Right lobe of liver (tissue), 6 donors: ENCODE data around the gene SLFN12. TPM values are rescaled to one million over a fixed set of nuclear protein-coding genes. Genes with fewer than 3 reads are reported as not detected.

Experiments
- ATAC-seq, 4 donors: fragments of 200-7000 bp; cut with Tn5 transposase; one replicate each; pipeline ENCODE4 v1.9.1; 2020; ENCODE audit warnings: mild to moderate bottlenecking in 4 of 4, moderate library complexity in 4 of 4
- DNase-seq, 3 donors: peaks; one replicate each; pipeline ENCODE4 v3.0.0-alpha.2; 2020
- H3K27ac ChIP-seq, 3 donors: fragments of 200-600 bp; one replicate each; pipeline ENCODE4 v1.8.0; 2022
- H3K27me3 ChIP-seq, 2 donors: fragments of 200-600 bp; one replicate each; pipeline ENCODE4 v1.8.0; 2022
- H3K36me3 ChIP-seq, 4 donors: fragments of 200-600 bp; sonication (generic) in 1 of 4; one replicate each; pipeline versions ENCODE4 v1.5.1 to v1.8.0; 2017 to 2022; ENCODE audit warnings: control low read depth in 1 of 4
- H3K4me1 ChIP-seq, 4 donors: fragments of 200-600 bp; sonication (generic) in 1 of 4; one replicate each; pipeline versions ENCODE4 v1.5.1 to v1.8.0; 2017 to 2022; ENCODE audit warnings: control low read depth in 1 of 4
- H3K4me3 ChIP-seq, 3 donors: fragments of 200-600 bp; one replicate each; pipeline ENCODE4 v1.8.0; 2022
- H3K9me3 ChIP-seq, 4 donors: fragments of 200-600 bp; sonication (generic) in 1 of 4; one replicate each; pipeline versions ENCODE4 v1.5.1 to v1.8.0; 2017 to 2022; ENCODE audit warnings: control low read depth in 1 of 4
- CTCF ChIP-seq, 4 donors: fragments of 200-600 bp in 3 of 4; fragments of 450-650 bp in 1 of 4; IDR thresholded peaks; one replicate each; pipeline versions ENCODE4 v1.5.1 to v1.8.0; 2016 to 2022; ENCODE audit warnings: antibody characterized with exemption in 4 of 4, mild to moderate bottlenecking in 2 of 4
- POLR2A ChIP-seq: fragments of 450-650 bp; IDR thresholded peaks from one replicate; pipeline ENCODE4 v1.6.1; 2017; ENCODE audit warnings: antibody characterized with exemption, mild to moderate bottlenecking
- WGBS: methylation state at CpG from one replicate; pipeline ENCODE4 v1.1.6; 2018; ENCODE audit warnings: low coverage, low lambda C conversion rate; ENCODE audit not compliant: insufficient coverage; ENCODE audit errors: missing lambda C conversion rate; 5-methylcytosine and 5-hydroxymethylcytosine counted together
- intact Hi-C, 2 donors: fragments of 100-400 bp; cut with DNase I; formaldehyde crosslinking; loops; one replicate each; pipeline versions ENCODE4 v1.11.2 to v1.14.1; 2022
- long read RNA-seq: library from polyadenylated mRNA; unstranded; transcript quantifications from one replicate; pipeline ENCODE4 v2.0.0, GENCODE V29; 2019
- total RNA-seq, 6 experiments: library from RNA; depleted of rRNA in 2 of 6; stranded (reverse); fragments of >200 nt in 2 of 6; fragmentation: NEBNext Ultra II Directional in 3 of 6; extraction: Animal tissue kit (Norgen Biotek cat#: 25700) in 3 of 6; gene quantifications; one replicate each; pipeline versions ENCODE4 v1.1.0 to v1.2.4, GENCODE V29; 2016 to 2023
- donor health status: DM: no; HTN: yes; CAD: no.
- donor health status: DM: no; HTN: no; CAD: no.
- donor health status: DM: no; HTN: no; CAD: no.
- donor health status: DM: no; HTN: yes; CAD: no.
- donor health status: DM: no; HTN: yes; CAD: no.

The SLFN12 gene
- 1 to 10 TPM in 5 of 6 experiments, under 1 TPM in 1; 0.84 to 3.3 (median 1.6) TPM for total RNA-seq
- long read RNA-seq, result 0 reads

GRCh38 chr17:35432176-35433074, at the start of gene SLFN12:
SLFN12 (minus strand) TSS chr17:35432500; CDS start chr17:35423028, 9,472 bp downstream.
- no peaks in the 10 kb centered on the region for H3K27me3 ChIP-seq
- DNase-seq (peak in 1 of 3 donors; percentile 55), ATAC-seq (peak; percentile 75 to 85 (median 80))
- peaks cover 0 to 10% (median 0%) of the 10 kb centered on the region in 4 donors for H3K4me1 ChIP-seq
- peak within 1 kb of the TSS; percentile 61 to 89 (median 73) for H3K27ac ChIP-seq
- no peaks in the 10 kb centered on the region for H3K36me3 ChIP-seq
- intact Hi-C loops, result no loop called here
- H3K9me3 ChIP-seq, result no peaks in the 10 kb centered on the region
- WGBS, result 20% methylated on average over 21 of the region's 22 CpGs
- peak within 1 kb of the TSS; percentile 42 to 58 (median 51) for H3K4me3 ChIP-seq
- TF ChIP-seq CTCF (IDR thresholded peaks at IDR 0.05) (no peak), POLR2A (no peak)

- H3K4me3 ChIP-seq, result no peak overlapping the region
- 27% methylated on average over 5 of the region's 5 CpGs for WGBS
- ATAC-seq, result no peak
- no peaks in the 10 kb centered on the region for H3K36me3 ChIP-seq
- no peaks in the 10 kb centered on the region for H3K9me3 ChIP-seq
- no peak overlapping the region for H3K27ac ChIP-seq
- H3K4me1 ChIP-seq, result no peaks in the 10 kb centered on the region
- DNase-seq, result no peak
- peaks cover 0 to 9% of the 10 kb centered on the region in 2 donors for H3K27me3 ChIP-seq
- intact Hi-C loops, result no loop called here
- TF ChIP-seq CTCF (IDR thresholded peaks at IDR 0.05) (no peak), POLR2A (no peak)
Observed at GRCh38 chr17:35479271-35479670, 47.0 kb upstream of the SLFN12 start.

- no peaks in the 10 kb centered on the region for H3K36me3 ChIP-seq
- no peaks in the 10 kb centered on the region for H3K9me3 ChIP-seq
- no peak overlapping the region for H3K27ac ChIP-seq
- H3K4me3 ChIP-seq, result no peak overlapping the region
- DNase-seq (no peak), ATAC-seq (no peak)
- WGBS, result 33% methylated on average over 5 of the region's 5 CpGs
- intact Hi-C loops, result no loop called here
- H3K27me3 ChIP-seq, result peaks cover 0 to 6% of the 10 kb centered on the region in 2 donors
- TF ChIP-seq CTCF (IDR thresholded peaks at IDR 0.05), result no peak
- no peak for TF ChIP-seq POLR2A
- no peaks in the 10 kb centered on the region for H3K4me1 ChIP-seq
Observed at GRCh38 chr17:35477248-35477647, 44.9 kb upstream of the SLFN12 start.

- intact Hi-C loops, result no loop called here
- H3K36me3 ChIP-seq, result no peaks in the 10 kb centered on the region
- H3K4me3 ChIP-seq, result no peak overlapping the region
- WGBS, result 40% methylated on average over 2 of the region's 2 CpGs
- no peak overlapping the region for H3K27ac ChIP-seq
- DNase-seq, result no peak
- TF ChIP-seq CTCF (IDR thresholded peaks at IDR 0.05) (no peak), POLR2A (no peak)
- peaks cover 0 to 4% of the 10 kb centered on the region in 2 donors for H3K27me3 ChIP-seq
- no peaks in the 10 kb centered on the region for H3K9me3 ChIP-seq
- ATAC-seq, result no peak
- H3K4me1 ChIP-seq, result no peaks in the 10 kb centered on the region
Observed at GRCh38 chr17:35476283-35476820, 44.1 kb upstream of the SLFN12 start.
